Measurements from ENCODE around the gene TBC1D19. TPM values are rescaled to one million over a fixed set of nuclear protein-coding genes. Genes with fewer than 3 reads are reported as not detected.
A peak's percentile ranks its signal among the peaks of the same experiment; 100 is the strongest.

The TBC1D19 gene
- total and polyA plus RNA-seq, 9 of the 15 experiments (the other 6 are each of a cell fraction or from before 2014, with no cell fraction given): 0.73 to 5.6 (median 3.7) TPM

DNA sequence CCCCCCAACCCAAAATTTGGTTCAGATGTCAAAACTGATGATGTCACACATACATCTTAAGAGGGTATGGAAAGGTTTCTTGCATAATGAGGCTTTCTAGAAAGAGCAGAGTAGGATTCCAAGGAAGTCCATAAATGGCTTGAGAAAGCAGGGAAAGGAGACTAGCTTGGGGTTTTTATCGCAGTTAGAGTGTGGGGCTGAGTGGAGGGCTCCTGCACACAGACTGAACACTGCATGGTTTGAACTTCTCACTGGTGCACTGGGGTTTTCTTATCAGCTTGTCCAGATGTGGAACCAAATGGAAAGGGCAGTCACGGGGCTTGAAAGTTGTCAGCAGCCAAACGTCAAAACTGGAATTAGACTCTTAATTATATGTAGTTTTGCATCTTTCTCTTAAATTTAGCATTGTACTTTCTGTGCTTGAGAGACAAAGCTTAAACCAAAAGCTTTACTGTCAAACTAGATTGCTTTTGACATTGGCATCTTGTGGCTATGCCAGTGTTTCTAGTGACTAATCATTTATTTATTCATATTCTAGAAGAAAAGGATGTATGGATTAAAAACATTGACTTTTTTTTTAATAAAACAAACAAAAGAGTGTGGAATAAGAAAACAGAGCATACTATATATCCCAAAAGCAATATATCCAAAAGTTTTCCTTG is 198.4 kb downstream of the TBC1D19 start (continued):
- TF ChIP-seq, protein P1, sequence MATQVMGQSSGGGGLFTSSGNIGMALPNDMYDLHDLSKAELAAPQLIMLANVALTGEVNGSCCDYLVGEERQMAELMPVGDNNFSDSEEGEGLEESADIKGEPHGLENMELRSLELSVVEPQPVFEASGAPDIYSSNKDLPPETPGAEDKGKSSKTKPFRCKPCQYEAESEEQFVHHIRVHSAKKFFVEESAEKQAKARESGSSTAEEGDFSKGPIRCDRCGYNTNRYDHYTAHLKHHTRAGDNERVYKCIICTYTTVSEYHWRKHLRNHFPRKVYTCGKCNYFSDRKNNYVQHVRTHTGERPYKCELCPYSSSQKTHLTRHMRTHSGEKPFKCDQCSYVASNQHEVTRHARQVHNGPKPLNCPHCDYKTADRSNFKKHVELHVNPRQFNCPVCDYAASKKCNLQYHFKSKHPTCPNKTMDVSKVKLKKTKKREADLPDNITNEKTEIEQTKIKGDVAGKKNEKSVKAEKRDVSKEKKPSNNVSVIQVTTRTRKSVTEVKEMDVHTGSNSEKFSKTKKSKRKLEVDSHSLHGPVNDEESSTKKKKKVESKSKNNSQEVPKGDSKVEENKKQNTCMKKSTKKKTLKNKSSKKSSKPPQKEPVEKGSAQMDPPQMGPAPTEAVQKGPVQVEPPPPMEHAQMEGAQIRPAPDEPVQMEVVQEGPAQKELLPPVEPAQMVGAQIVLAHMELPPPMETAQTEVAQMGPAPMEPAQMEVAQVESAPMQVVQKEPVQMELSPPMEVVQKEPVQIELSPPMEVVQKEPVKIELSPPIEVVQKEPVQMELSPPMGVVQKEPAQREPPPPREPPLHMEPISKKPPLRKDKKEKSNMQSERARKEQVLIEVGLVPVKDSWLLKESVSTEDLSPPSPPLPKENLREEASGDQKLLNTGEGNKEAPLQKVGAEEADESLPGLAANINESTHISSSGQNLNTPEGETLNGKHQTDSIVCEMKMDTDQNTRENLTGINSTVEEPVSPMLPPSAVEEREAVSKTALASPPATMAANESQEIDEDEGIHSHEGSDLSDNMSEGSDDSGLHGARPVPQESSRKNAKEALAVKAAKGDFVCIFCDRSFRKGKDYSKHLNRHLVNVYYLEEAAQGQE (IDR thresholded peaks at IDR 0.05; ENCODE audit: borderline replicate concordance): peak; percentile 47
- TF ChIP-seq, protein P1 (CRISPR knock-in tag; IDR thresholded peaks at IDR 0.05; ENCODE audit: low read depth): no peak
- TF ChIP-seq CSDE1 (IDR thresholded peaks at IDR 0.05) (no peak), ZBTB1 (CRISPR knock-in tag; IDR thresholded peaks at IDR 0.05; ENCODE audit: borderline replicate concordance, low read depth) (no peak), MYNN (IDR thresholded peaks at IDR 0.05) (peak; percentile 61; the same call in 1 of the 2 replicates), MYNN (CRISPR knock-in tag; IDR thresholded peaks at IDR 0.05) (no peak), NEUROD1 (IDR thresholded peaks at IDR 0.05; ENCODE audit: borderline replicate concordance, low read depth, low read length, partially characterized antibody) (peak; percentile 81), CREB1 (IDR thresholded peaks at IDR 0.05) (peak; percentile 42; the same call in 1 of the 2 replicates), CREB1 (CRISPR knock-in tag; IDR thresholded peaks at IDR 0.05) (no peak), GTF3C2 (IDR thresholded peaks at IDR 0.05; ENCODE audit: borderline replicate concordance, extremely low read depth, insufficient read length) (no peak), KAT8 (IDR thresholded peaks at IDR 0.05; ENCODE audit: low read depth) (no peak), ESRRA (IDR thresholded peaks at IDR 0.05; ENCODE audit: borderline replicate concordance, low read depth) (peak; percentile 63), ZBTB7A (IDR thresholded peaks at IDR 0.05; ENCODE audit: borderline replicate concordance, control insufficient read depth, low read depth, low read length) (peak; percentile 75; the same call in 1 of the 2 replicates)
- TF ChIP-seq, protein P2, sequence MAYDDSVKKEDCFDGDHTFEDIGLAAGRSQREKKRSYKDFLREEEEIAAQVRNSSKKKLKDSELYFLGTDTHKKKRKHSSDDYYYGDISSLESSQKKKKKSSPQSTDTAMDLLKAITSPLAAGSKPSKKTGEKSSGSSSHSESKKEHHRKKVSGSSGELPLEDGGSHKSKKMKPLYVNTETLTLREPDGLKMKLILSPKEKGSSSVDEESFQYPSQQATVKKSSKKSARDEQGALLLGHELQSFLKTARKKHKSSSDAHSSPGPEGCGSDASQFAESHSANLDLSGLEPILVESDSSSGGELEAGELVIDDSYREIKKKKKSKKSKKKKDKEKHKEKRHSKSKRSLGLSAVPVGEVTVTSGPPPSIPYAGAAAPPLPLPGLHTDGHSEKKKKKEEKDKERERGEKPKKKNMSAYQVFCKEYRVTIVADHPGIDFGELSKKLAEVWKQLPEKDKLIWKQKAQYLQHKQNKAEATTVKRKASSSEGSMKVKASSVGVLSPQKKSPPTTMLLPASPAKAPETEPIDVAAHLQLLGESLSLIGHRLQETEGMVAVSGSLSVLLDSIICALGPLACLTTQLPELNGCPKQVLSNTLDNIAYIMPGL (CRISPR knock-in tag; IDR thresholded peaks at IDR 0.05): no peak
